ENCODE measurements around the gene CYP17A1. TPM values are rescaled to one million over a fixed set of nuclear protein-coding genes. Genes with fewer than 3 reads are reported as not detected.

The CYP17A1 gene
- total RNA-seq, 1 donor from 2014 or later = not detected

GRCh38 chr10:102815790-102816549 is 21.2 kb downstream of the CYP17A1 start:
- no peak for DNase-seq (ENCODE audit: low spot score)
- Histone ChIP-seq H4K20me1 (ENCODE audit: low read depth) (no peaks in the 10 kb centered on the region), H3K9me3 (ENCODE audit: low read depth) (no peaks in the 10 kb centered on the region), H3K4me2 (no peak overlapping the region), H3K27ac (no peak overlapping the region), H3K79me2 (ENCODE audit: low read depth) (no peaks in the 10 kb centered on the region), H3K9ac (peak overlapping the region; percentile 30), H3K4me3 (no peak overlapping the region), H3K36me3 (no peaks in the 10 kb centered on the region), H3F3A (ENCODE audit: low read depth) (no peaks in the 10 kb centered on the region), H3K27me3 (no peaks in the 10 kb centered on the region), H3K4me1 (no peaks in the 10 kb centered on the region), H2AFZ (replicated peaks) (no peak overlapping the region)
- no peaks in the 10 kb centered on the region for H3K27me3 Mint-ChIP-seq (ENCODE audit: insufficient read depth, low read depth)
- H3K4me3 Mint-ChIP-seq = no peak overlapping the region
- H3K9me3 Mint-ChIP-seq = no peaks in the 10 kb centered on the region
- H3K36me3 Mint-ChIP-seq = peaks cover 14% of the 10 kb centered on the region
- peaks cover 10% of the 10 kb centered on the region for H3K4me1 Mint-ChIP-seq
- peak overlapping the region; percentile 78 for H3K27ac Mint-ChIP-seq
- no peak for TF ChIP-seq CTCF (IDR thresholded peaks at IDR 0.05)
- no peak for TF ChIP-seq EZH2 (IDR thresholded peaks at IDR 0.05)
- TF ChIP-seq EZH2phosphoT487 (IDR thresholded peaks at IDR 0.05) = no peak

- Histone ChIP-seq H4K20me1 (ENCODE audit: low read depth) (no peaks in the 10 kb centered on the region), H2AFZ (replicated peaks) (no peak overlapping the region), H3K27me3 (no peaks in the 10 kb centered on the region), H3F3A (ENCODE audit: low read depth) (no peaks in the 10 kb centered on the region), H3K36me3 (no peaks in the 10 kb centered on the region), H3K9ac (no peak overlapping the region), H3K27ac (no peak overlapping the region), H3K79me2 (ENCODE audit: low read depth) (no peaks in the 10 kb centered on the region), H3K4me2 (no peak overlapping the region), H3K9me3 (ENCODE audit: low read depth) (no peaks in the 10 kb centered on the region), H3K4me3 (no peak overlapping the region), H3K4me1 (no peaks in the 10 kb centered on the region)
- DNase-seq (ENCODE audit: low spot score) = no peak
- Mint-ChIP-seq H3K27ac (peak overlapping the region; percentile 75), H3K9me3 (no peaks in the 10 kb centered on the region), H3K27me3 (ENCODE audit: insufficient read depth, low read depth) (no peaks in the 10 kb centered on the region), H3K36me3 (peaks cover 14% of the 10 kb centered on the region), H3K4me3 (no peak overlapping the region), H3K4me1 (peaks cover 10% of the 10 kb centered on the region)
- TF ChIP-seq EZH2 (IDR thresholded peaks at IDR 0.05) = no peak
- no peak for TF ChIP-seq EZH2phosphoT487 (IDR thresholded peaks at IDR 0.05)
Measured at GRCh38 chr10:102814873-102815661, 22.1 kb downstream of the CYP17A1 start.

GRCh38 chr10:102814453-102814871 is 22.8 kb downstream of the CYP17A1 start:
- no peak overlapping the region for H3K4me2 ChIP-seq
- no peaks in the 10 kb centered on the region for H3K27me3 ChIP-seq
- H3K9ac ChIP-seq = no peak overlapping the region
- H3K4me1 ChIP-seq = no peaks in the 10 kb centered on the region
- H2AFZ ChIP-seq (replicated peaks) = no peak overlapping the region
- H4K20me1 ChIP-seq (ENCODE audit: low read depth) = no peaks in the 10 kb centered on the region
- Mint-ChIP-seq H3K27me3 (ENCODE audit: insufficient read depth, low read depth) (no peaks in the 10 kb centered on the region), H3K4me3 (no peak overlapping the region), H3K4me1 (peaks cover 10% of the 10 kb centered on the region), H3K36me3 (peaks cover 18% of the 10 kb centered on the region), H3K27ac (no peak overlapping the region), H3K9me3 (no peaks in the 10 kb centered on the region)
- H3F3A ChIP-seq (ENCODE audit: low read depth) = no peaks in the 10 kb centered on the region
- H3K27ac ChIP-seq = no peak overlapping the region
- H3K4me3 ChIP-seq = no peak overlapping the region
- H3K79me2 ChIP-seq (ENCODE audit: low read depth) = no peaks in the 10 kb centered on the region
- TF ChIP-seq EZH2 (IDR thresholded peaks at IDR 0.05) (no peak), CTCF (IDR thresholded peaks at IDR 0.05) (no peak), EZH2phosphoT487 (IDR thresholded peaks at IDR 0.05) (no peak)
- no peaks in the 10 kb centered on the region for H3K9me3 ChIP-seq (ENCODE audit: low read depth)
- no peaks in the 10 kb centered on the region for H3K36me3 ChIP-seq
- DNase-seq (ENCODE audit: low spot score) = no peak
